ENCODE data around the gene RUNX1. TPM values are rescaled to one million over a fixed set of nuclear protein-coding genes. Genes with fewer than 3 reads are reported as not detected.

RUNX1 gene
- total and polyA plus RNA-seq, 10 donors = 4.8 to 70.0 (median 43.6) TPM

DNA sequence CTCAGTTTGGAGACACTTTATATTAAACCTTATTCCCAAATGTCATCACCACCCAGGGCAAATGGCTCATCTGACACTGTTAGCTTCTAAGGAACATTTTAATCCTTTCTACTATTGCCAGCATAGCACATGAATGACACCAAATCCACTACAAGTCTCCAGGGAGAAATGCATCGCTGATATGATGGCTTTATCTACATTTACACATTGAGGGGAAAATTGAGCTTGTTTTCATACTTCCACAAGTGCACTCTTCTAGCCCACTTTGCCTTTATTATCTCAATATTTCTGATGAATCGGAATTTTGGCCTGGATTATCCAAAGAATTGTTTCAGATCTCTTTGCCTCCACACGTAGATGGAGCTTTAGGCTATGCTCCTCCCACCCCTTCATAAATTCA is 75.4 kb downstream of the RUNX1 start:
- no peak for TF ChIP-seq POLR2A (IDR thresholded peaks at IDR 0.05)
- TF ChIP-seq, protein P1, sequence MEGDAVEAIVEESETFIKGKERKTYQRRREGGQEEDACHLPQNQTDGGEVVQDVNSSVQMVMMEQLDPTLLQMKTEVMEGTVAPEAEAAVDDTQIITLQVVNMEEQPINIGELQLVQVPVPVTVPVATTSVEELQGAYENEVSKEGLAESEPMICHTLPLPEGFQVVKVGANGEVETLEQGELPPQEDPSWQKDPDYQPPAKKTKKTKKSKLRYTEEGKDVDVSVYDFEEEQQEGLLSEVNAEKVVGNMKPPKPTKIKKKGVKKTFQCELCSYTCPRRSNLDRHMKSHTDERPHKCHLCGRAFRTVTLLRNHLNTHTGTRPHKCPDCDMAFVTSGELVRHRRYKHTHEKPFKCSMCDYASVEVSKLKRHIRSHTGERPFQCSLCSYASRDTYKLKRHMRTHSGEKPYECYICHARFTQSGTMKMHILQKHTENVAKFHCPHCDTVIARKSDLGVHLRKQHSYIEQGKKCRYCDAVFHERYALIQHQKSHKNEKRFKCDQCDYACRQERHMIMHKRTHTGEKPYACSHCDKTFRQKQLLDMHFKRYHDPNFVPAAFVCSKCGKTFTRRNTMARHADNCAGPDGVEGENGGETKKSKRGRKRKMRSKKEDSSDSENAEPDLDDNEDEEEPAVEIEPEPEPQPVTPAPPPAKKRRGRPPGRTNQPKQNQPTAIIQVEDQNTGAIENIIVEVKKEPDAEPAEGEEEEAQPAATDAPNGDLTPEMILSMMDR (IDR thresholded peaks at IDR 0.05 in 8 of 11, conservative IDR thresholded peaks at IDR 0.05 in 3 of 11) = no peak
- no peak for TF ChIP-seq POLR2AphosphoS5 (IDR thresholded peaks at IDR 0.05)
- intact Hi-C loops (cut with DNase I; ENCODE audit: low total_unique reads) = no loop called here
- H3K27me3 ChIP-seq (replicated peaks in 1 of 7) = no peaks in the 10 kb centered on the region
- H3K4me1 ChIP-seq = peaks cover 4 to 72% (median 41%) of the 10 kb centered on the region in 6 donors
- H3K9me3 ChIP-seq = no peaks in the 10 kb centered on the region
- no peak for DNase-seq
- peak overlapping the region in 2 of 8 donors; percentile 29 to 50 for H3K27ac ChIP-seq
- no peaks in the 10 kb centered on the region for H3K36me3 ChIP-seq
- 79 to 83% (median 81%) methylated on average over 3 of the region's 3 CpGs for WGBS, 5 donors
- H3K4me3 ChIP-seq = peak overlapping the region in 1 of 8 donors; percentile 26

DNA sequence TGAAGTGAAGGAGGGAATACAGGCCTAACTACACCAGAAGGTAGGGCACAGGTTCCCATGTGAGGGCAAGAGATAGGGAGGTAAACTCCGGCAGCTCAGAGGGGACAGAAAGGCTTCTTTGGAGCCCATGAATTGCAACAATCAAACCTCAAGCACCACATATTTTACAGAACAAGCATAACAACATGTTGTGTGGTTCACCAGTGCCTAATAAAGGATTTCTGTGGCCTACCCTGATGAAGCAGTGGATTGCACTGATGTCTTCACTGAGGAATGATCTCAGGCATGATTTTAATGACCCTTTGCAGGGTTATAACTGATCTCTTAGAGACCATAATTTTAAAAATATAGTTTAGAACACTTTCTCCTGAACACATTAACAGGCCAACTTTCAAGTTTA is 77.4 kb downstream of the RUNX1 start:
- H3K27ac ChIP-seq = no peak overlapping the region
- intact Hi-C loops (cut with DNase I; ENCODE audit: low total_unique reads) = no loop called here

DNA sequence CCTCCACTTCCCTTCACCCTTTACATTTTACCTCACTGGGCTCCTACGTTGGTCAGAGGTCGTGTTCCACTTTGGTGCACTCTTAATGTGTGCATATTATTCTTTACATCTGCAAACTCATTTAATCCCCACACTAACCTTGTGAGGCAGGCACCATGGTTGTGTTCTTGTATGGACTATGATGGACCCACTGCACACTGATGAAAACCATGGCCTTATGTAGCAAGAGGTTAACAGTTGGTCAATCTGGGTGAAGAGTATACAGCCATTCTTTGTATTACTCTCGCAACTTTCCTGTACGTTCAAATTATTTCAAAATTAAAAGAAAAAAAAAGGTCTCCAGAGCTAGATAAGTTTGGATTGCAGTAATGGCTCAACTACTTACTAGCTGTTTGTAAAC is 78.5 kb downstream of the RUNX1 start:
- H3K36me3 ChIP-seq = peaks cover 0 to 11% (median 0%) of the 10 kb centered on the region in 6 donors
- H3K27ac ChIP-seq = peak overlapping the region in 3 of 8 donors; percentile 17 to 64 (median 24)
- WGBS, 5 donors = 58 to 84% (median 73%) methylated on average over 4 of the region's 4 CpGs
- TF ChIP-seq, protein P1 (IDR thresholded peaks at IDR 0.05 in 8 of 11, conservative IDR thresholded peaks at IDR 0.05 in 3 of 11) = no peak
- no peak for TF ChIP-seq POLR2AphosphoS5 (IDR thresholded peaks at IDR 0.05)
- TF ChIP-seq POLR2A (IDR thresholded peaks at IDR 0.05) = no peak
- intact Hi-C loops (cut with DNase I; ENCODE audit: low total_unique reads) = no loop called here
- no peak for DNase-seq
- H3K4me3 ChIP-seq = no peak overlapping the region
- peaks cover 4 to 100% (median 55%) of the 10 kb centered on the region in 6 donors for H3K4me1 ChIP-seq
- no peaks in the 10 kb centered on the region for H3K9me3 ChIP-seq
- H3K27me3 ChIP-seq (replicated peaks in 1 of 7) = no peaks in the 10 kb centered on the region

More for the DNA sequence above, 77.4 kb downstream of the RUNX1 start:
- peaks cover 4 to 92% (median 55%) of the 10 kb centered on the region in 6 donors for H3K4me1 ChIP-seq
- DNase-seq = no peak
- H3K36me3 ChIP-seq = peaks cover 0 to 11% (median 0%) of the 10 kb centered on the region in 6 donors
- TF ChIP-seq POLR2A (IDR thresholded peaks at IDR 0.05) (no peak), POLR2AphosphoS5 (IDR thresholded peaks at IDR 0.05) (no peak)
- TF ChIP-seq, protein P1 (IDR thresholded peaks at IDR 0.05 in 8 of 11, conservative IDR thresholded peaks at IDR 0.05 in 3 of 11) = no peak
- H3K9me3 ChIP-seq = no peaks in the 10 kb centered on the region
- WGBS, 5 donors = 38 to 85% (median 58%) methylated on average over 1 of the region's 1 CpG
- no peak overlapping the region for H3K4me3 ChIP-seq
- H3K27me3 ChIP-seq (replicated peaks in 1 of 7) = no peaks in the 10 kb centered on the region

DNA sequence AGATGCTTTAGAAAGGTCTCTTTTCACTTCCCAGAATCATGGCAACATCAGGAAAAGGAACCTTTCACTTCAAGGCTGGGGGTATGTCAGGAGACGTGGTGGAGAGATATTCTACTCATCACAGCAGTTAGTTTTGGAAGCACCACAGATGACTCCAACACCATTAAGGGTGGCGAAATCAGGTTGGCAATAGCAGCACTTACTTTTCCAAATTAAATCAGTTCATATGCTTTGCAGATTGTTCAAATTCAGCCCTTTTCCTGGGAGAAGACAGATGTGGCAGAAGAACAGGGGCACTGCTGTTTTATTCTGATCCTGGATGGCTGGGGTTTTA is 79.0 kb downstream of the RUNX1 start:
- TF ChIP-seq POLR2A (IDR thresholded peaks at IDR 0.05) (no peak), POLR2AphosphoS5 (IDR thresholded peaks at IDR 0.05) (no peak)
- TF ChIP-seq, protein P1 (IDR thresholded peaks at IDR 0.05 in 8 of 11, conservative IDR thresholded peaks at IDR 0.05 in 3 of 11) = no peak
- no peak for DNase-seq
- no peaks in the 10 kb centered on the region for H3K27me3 ChIP-seq (replicated peaks in 1 of 7)
- H3K4me3 ChIP-seq = no peak overlapping the region
- peak overlapping the region in 3 of 8 donors; percentile 17 to 64 (median 24) for H3K27ac ChIP-seq
- no peaks in the 10 kb centered on the region for H3K9me3 ChIP-seq
- peaks cover 0 to 11% (median 0%) of the 10 kb centered on the region in 6 donors for H3K36me3 ChIP-seq
- WGBS, 5 donors = 60 to 82% (median 66%) methylated on average over 2 of the region's 2 CpGs
- intact Hi-C loops (cut with DNase I; ENCODE audit: low total_unique reads) = no loop called here
- H3K4me1 ChIP-seq = peaks cover 4 to 100% (median 54%) of the 10 kb centered on the region in 6 donors

Data from spleen (tissue), 11 donors.